ENCODE measurements around the gene KCNIP3.

KCNIP3 gene

GRCh38 chr2:95274291-95275150 is 22.6 kb upstream of the KCNIP3 start, which contains the start of gene PROM2:
PROM2 (plus strand) TSS chr2:95274449; CDS start chr2:95274586, 137 bp downstream.
- DNase-seq = no peak

GRCh38 chr2:95275151-95275515 is 22.0 kb upstream of the KCNIP3 start:
- DNase-seq = no peak

- no peak for DNase-seq
Observed at GRCh38 chr2:95275601-95276243, 21.4 kb upstream of the KCNIP3 start.

- DNase-seq = no peak
Observed at GRCh38 chr2:95276244-95276887, 20.8 kb upstream of the KCNIP3 start.

- no peak for DNase-seq
Observed at GRCh38 chr2:95276888-95277245, 20.3 kb upstream of the KCNIP3 start.

- DNase-seq = no peak
Observed at GRCh38 chr2:95277246-95277906, 19.8 kb upstream of the KCNIP3 start.

- DNase-seq = no peak
Observed at GRCh38 chr2:95278051-95278471, 19.1 kb upstream of the KCNIP3 start.

- no peak for DNase-seq
Observed at GRCh38 chr2:95278637-95279225, 18.4 kb upstream of the KCNIP3 start.

GRCh38 chr2:95279435-95280035 is 17.6 kb upstream of the KCNIP3 start:
- no peak for DNase-seq

- no peak for DNase-seq
Observed at GRCh38 chr2:95281071-95281470, 16.1 kb upstream of the KCNIP3 start.

- DNase-seq = no peak
Observed at GRCh38 chr2:95281786-95282185, 15.4 kb upstream of the KCNIP3 start.

- DNase-seq = no peak
Observed at GRCh38 chr2:95282458-95282857, 14.7 kb upstream of the KCNIP3 start.

GRCh38 chr2:95283562-95283961 is 13.6 kb upstream of the KCNIP3 start:
- DNase-seq = no peak

GRCh38 chr2:95284886-95285541 is 12.1 kb upstream of the KCNIP3 start:
- no peak for DNase-seq

GRCh38 chr2:95285542-95285932 is 11.6 kb upstream of the KCNIP3 start:
- no peak for DNase-seq

GRCh38 chr2:95287336-95287735 is 9.8 kb upstream of the KCNIP3 start:
- no peak for DNase-seq

GRCh38 chr2:95287806-95288205 is 9.3 kb upstream of the KCNIP3 start:
- no peak for DNase-seq

GRCh38 chr2:95289253-95289652 is 7.9 kb upstream of the KCNIP3 start:
- DNase-seq = no peak

- DNase-seq = no peak
Observed at GRCh38 chr2:95291222-95291621, 5.9 kb upstream of the KCNIP3 start.

GRCh38 chr2:95292623-95293260 is 4.4 kb upstream of the KCNIP3 start:
- DNase-seq = no peak
